ENCODE results near the gene HOATZ.

DNA sequence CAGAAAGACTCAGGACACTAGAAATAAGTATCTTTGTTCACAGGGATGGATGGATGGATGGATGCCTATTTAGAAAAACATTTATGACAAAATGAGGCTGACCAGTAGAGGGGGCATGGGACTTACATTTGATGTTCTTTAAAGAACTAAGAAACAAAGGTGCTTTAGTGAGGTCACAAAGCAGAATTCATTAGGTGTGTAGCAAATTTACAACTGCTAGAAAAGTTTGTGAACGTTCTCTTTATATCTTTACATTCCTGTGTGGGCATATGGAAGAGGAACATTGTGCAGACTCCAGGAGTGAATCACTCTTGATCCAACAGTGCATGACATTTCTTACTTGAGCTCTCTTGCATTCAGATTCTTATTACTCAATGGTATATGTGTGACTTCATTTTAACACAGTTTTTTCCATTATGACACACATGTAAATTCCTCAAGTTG lies 71.8 kb downstream of the HOATZ start:
- TF ChIP-seq, protein P1, sequence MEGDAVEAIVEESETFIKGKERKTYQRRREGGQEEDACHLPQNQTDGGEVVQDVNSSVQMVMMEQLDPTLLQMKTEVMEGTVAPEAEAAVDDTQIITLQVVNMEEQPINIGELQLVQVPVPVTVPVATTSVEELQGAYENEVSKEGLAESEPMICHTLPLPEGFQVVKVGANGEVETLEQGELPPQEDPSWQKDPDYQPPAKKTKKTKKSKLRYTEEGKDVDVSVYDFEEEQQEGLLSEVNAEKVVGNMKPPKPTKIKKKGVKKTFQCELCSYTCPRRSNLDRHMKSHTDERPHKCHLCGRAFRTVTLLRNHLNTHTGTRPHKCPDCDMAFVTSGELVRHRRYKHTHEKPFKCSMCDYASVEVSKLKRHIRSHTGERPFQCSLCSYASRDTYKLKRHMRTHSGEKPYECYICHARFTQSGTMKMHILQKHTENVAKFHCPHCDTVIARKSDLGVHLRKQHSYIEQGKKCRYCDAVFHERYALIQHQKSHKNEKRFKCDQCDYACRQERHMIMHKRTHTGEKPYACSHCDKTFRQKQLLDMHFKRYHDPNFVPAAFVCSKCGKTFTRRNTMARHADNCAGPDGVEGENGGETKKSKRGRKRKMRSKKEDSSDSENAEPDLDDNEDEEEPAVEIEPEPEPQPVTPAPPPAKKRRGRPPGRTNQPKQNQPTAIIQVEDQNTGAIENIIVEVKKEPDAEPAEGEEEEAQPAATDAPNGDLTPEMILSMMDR (IDR thresholded peaks at IDR 0.05; ENCODE audit: insufficient read depth, low read length, poor library complexity, severe bottlenecking): peak; percentile 56
- TF ChIP-seq EZH2phosphoT487 (conservative IDR thresholded peaks at IDR 0.05; ENCODE audit: low read length): no peak

All from SU-DHL-6 (cell line).